Astrocyte (in vitro differentiated cells and primary cell): ENCODE results near the gene FTO.

Experiments
- EZH2 ChIP-seq: IDR thresholded peaks from 2 replicates; pipeline ENCODE4 v1.6.1; 2012; ENCODE audit warnings: mild to moderate bottlenecking, low read length, inconsistent platforms; ENCODE audit not compliant: insufficient read depth
- TF ChIP-seq, protein P1 (sequence below): IDR thresholded peaks from 2 replicates; pipeline ENCODE4 v1.5.1; 2011; ENCODE audit warnings: low read depth, mild to moderate bottlenecking, inconsistent platforms, low read length, moderate library complexity; ENCODE audit not compliant: insufficient read depth

DNA sequence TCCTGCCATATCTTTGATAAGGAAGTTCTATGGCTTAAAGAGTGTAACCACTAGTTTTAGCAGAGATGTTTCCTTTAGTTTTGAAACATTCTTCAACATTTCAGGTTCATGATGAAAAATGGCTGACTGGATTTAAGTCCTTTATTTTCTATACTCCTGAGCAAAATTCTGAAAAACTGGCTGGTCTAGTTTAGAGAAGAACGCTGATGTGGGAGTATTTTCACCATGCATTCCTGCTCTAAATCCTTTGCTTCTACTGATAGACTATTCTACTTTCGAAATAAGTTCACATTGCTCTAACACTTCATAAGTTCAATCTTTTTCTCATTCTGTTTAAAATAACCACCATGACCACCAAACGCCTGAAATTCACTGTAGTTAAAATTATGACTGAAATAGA lies 281.9 kb downstream of the FTO start:
- TF ChIP-seq, protein P1, sequence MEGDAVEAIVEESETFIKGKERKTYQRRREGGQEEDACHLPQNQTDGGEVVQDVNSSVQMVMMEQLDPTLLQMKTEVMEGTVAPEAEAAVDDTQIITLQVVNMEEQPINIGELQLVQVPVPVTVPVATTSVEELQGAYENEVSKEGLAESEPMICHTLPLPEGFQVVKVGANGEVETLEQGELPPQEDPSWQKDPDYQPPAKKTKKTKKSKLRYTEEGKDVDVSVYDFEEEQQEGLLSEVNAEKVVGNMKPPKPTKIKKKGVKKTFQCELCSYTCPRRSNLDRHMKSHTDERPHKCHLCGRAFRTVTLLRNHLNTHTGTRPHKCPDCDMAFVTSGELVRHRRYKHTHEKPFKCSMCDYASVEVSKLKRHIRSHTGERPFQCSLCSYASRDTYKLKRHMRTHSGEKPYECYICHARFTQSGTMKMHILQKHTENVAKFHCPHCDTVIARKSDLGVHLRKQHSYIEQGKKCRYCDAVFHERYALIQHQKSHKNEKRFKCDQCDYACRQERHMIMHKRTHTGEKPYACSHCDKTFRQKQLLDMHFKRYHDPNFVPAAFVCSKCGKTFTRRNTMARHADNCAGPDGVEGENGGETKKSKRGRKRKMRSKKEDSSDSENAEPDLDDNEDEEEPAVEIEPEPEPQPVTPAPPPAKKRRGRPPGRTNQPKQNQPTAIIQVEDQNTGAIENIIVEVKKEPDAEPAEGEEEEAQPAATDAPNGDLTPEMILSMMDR = no peak
- no peak for TF ChIP-seq EZH2
